HL-60 (cell line): ENCODE results near the gene TMEM242.
"Not testable (repeated sequence)": the region's sequence is repeated elsewhere in the genome, so short reads cannot be mapped to it uniquely, and the experiment has no call there.

Experiments
- DNase-seq, 2 experiments: peaks; one replicate each; pipeline ENCODE4 v3.0.0-alpha.2; 2010 to 2020; ENCODE audit warnings: low read depth in 1 of 2, low spot score in 1 of 2
- H3K27ac ChIP-seq: fragments of 250-450 bp; sonication (Bioruptor Pico); replicated peaks from 2 replicates; pipeline ENCODE4 v1.5.1; 2020; ENCODE audit warnings: mild to moderate bottlenecking, moderate library complexity
- H3K27me3 ChIP-seq: fragments of 250-450 bp; sonication (Bioruptor Pico); 2 replicates; pipeline ENCODE4 v1.5.1; 2021; ENCODE audit warnings: mild to moderate bottlenecking, moderate library complexity; ENCODE audit not compliant: insufficient read depth, poor library complexity, severe bottlenecking
- H3K4me3 ChIP-seq: replicated peaks from 2 replicates; pipeline ENCODE4 v1.5.1; 2011; ENCODE audit warnings: mild to moderate bottlenecking, control low read depth, low read length; ENCODE audit not compliant: insufficient read depth
- CTCF ChIP-seq: IDR thresholded peaks from one replicate; pipeline ENCODE4 v1.5.1; 2011; ENCODE audit warnings: low read length, control low read depth, inconsistent platforms; ENCODE audit not compliant: insufficient read depth
- GABPA ChIP-seq: IDR thresholded peaks from 2 replicates; pipeline ENCODE4 v1.6.1; 2012; ENCODE audit warnings: low read depth
- POLR2AphosphoS5 ChIP-seq: IDR thresholded peaks from 2 replicates; pipeline ENCODE4 v1.6.1; 2012; ENCODE audit warnings: low read depth
- REST ChIP-seq: IDR thresholded peaks from 2 replicates; pipeline ENCODE4 v1.6.1; 2012; ENCODE audit warnings: low read depth; ENCODE audit not compliant: insufficient replicate concordance
- SPI1 ChIP-seq: IDR thresholded peaks from 2 replicates; pipeline ENCODE4 v1.6.1; 2012; ENCODE audit warnings: low read depth, mild to moderate bottlenecking, borderline replicate concordance

Gene TMEM242

GRCh38 chr6:157339432-157339831 lies 16.1 kb upstream of the TMEM242 start:
- Histone ChIP-seq H3K27ac (no peak overlapping the region), H3K27me3 (no peaks in the 10 kb centered on the region), H3K4me3 (no peak overlapping the region)
- DNase-seq, result no peak
- TF ChIP-seq REST (no peak), CTCF (no peak), SPI1 (no peak), POLR2AphosphoS5 (no peak), GABPA (no peak)

GRCh38 chr6:157337751-157338150 lies 14.4 kb upstream of the TMEM242 start:
- Histone ChIP-seq H3K27me3 (no peaks in the 10 kb centered on the region), H3K4me3 (no peak overlapping the region), H3K27ac (no peak overlapping the region)
- no peak for DNase-seq
- TF ChIP-seq POLR2AphosphoS5 (no peak), GABPA (no peak), CTCF (no peak), SPI1 (no peak), REST (no peak)

- not testable (repeated sequence) for DNase-seq, H3K4me3 ChIP-seq, H3K27ac ChIP-seq, H3K27me3 ChIP-seq
Observed at GRCh38 chr6:157337276-157337675, 14.0 kb upstream of the TMEM242 start.

GRCh38 chr6:157335829-157336228 lies 12.5 kb upstream of the TMEM242 start:
- no peak for DNase-seq
- Histone ChIP-seq H3K4me3 (no peak overlapping the region), H3K27me3 (peaks cover 3% of the 10 kb centered on the region), H3K27ac (no peak overlapping the region)
- no peak for TF ChIP-seq POLR2AphosphoS5
- TF ChIP-seq CTCF, result no peak
- no peak for TF ChIP-seq GABPA
- TF ChIP-seq SPI1, result no peak
- TF ChIP-seq REST, result no peak
